ENCODE results near the gene KCTD15.

The KCTD15 gene

DNA sequence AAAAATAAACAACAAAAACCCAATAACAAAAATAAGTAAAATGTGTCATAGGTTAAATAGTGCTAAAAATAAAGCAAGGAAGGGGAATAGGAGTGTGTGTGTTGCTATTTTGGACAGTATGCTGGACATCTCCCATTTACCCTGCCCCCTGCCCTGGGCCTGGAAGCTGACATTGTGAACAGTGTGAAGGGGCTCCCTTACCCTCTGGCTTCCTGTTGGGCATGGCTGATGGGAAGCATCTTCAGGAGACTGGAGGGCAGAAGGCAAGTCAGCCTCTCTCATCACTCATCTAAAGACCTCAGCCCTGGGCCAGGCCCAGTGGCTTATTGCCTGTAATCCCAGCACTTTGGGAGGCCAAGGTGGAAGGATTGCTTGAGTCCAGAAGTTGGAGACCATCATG, 26.7 kb downstream of the KCTD15 start:
- no peak for TF ChIP-seq NFIC (IDR thresholded peaks at IDR 0.05)
- no peak for TF ChIP-seq RAD21 (IDR thresholded peaks at IDR 0.05; ENCODE audit: low read depth)
- TF ChIP-seq CEBPB (IDR thresholded peaks at IDR 0.05), result no peak
- TF ChIP-seq FOXM1 (IDR thresholded peaks at IDR 0.05; ENCODE audit: borderline replicate concordance, low read depth), result no peak

DNA sequence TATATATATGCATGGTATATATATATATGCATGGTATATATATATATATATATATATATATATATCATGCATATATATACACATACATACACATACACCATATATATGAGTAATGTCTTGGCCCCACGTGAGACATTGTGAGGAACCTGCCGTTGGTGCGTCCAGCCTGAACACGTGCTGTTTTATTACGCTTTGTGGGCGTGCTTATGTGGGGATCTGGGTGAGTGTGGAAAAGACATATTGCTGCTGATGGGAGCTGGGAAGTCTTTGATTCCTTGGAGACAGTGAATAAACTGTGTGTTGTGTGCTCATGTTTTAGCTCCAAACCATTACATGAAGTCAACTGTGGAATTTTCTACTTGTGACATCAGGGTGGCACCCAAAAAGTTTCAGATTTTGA, 28.9 kb downstream of the KCTD15 start:
- no peak for TF ChIP-seq CEBPB (IDR thresholded peaks at IDR 0.05)
- no peak for TF ChIP-seq EGR1 (IDR thresholded peaks at IDR 0.05)
- TF ChIP-seq CREB1 (IDR thresholded peaks at IDR 0.05; ENCODE audit: low read depth), result no peak
- TF ChIP-seq YY1 (IDR thresholded peaks at IDR 0.05; ENCODE audit: low read depth), result no peak
- no peak for TF ChIP-seq RAD21 (IDR thresholded peaks at IDR 0.05; ENCODE audit: low read depth)
- TF ChIP-seq ZBTB7A (IDR thresholded peaks at IDR 0.05; ENCODE audit: low read depth), result no peak
- no peak for TF ChIP-seq TAF1 (IDR thresholded peaks at IDR 0.05; ENCODE audit: low read depth)
- no peak for TF ChIP-seq TCF12 (IDR thresholded peaks at IDR 0.05; ENCODE audit: low read depth)
- TF ChIP-seq NFIC (IDR thresholded peaks at IDR 0.05), result no peak
- TF ChIP-seq, protein P1, sequence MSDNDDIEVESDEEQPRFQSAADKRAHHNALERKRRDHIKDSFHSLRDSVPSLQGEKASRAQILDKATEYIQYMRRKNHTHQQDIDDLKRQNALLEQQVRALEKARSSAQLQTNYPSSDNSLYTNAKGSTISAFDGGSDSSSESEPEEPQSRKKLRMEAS (IDR thresholded peaks at IDR 0.05), result no peak
- no peak for TF ChIP-seq FOXM1 (IDR thresholded peaks at IDR 0.05; ENCODE audit: borderline replicate concordance, low read depth)

DNA sequence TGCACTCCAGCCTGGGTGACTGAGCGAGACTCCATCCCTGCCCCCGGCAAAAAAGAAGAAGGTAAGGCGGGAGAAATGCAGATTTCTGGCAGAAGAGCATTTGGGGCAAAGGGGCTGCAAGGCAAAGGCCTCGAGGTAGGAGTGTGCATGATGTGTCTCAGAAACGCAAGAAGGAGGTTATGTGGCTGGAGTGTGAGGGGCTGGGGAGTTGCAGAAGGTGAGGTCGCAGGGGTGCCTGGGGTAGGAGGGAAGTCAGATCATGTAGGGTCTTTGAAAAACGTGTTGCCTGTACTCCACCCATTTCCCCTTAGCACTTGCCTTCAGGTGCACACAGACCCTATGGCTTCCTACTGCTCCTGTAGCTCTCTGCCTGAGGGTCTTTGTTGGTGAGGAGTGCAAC, 29.9 kb downstream of the KCTD15 start:
- TF ChIP-seq RAD21 (IDR thresholded peaks at IDR 0.05; ENCODE audit: low read depth) (no peak), ZBTB7A (IDR thresholded peaks at IDR 0.05; ENCODE audit: low read depth) (no peak), CREB1 (IDR thresholded peaks at IDR 0.05; ENCODE audit: low read depth) (no peak), FOXM1 (IDR thresholded peaks at IDR 0.05; ENCODE audit: borderline replicate concordance, low read depth) (no peak), EP300 (IDR thresholded peaks at IDR 0.05; ENCODE audit: borderline replicate concordance) (no peak), YY1 (IDR thresholded peaks at IDR 0.05; ENCODE audit: low read depth) (no peak), TEAD4 (IDR thresholded peaks at IDR 0.05) (no peak), TCF12 (IDR thresholded peaks at IDR 0.05; ENCODE audit: low read depth) (no peak)
- TF ChIP-seq, protein P2, sequence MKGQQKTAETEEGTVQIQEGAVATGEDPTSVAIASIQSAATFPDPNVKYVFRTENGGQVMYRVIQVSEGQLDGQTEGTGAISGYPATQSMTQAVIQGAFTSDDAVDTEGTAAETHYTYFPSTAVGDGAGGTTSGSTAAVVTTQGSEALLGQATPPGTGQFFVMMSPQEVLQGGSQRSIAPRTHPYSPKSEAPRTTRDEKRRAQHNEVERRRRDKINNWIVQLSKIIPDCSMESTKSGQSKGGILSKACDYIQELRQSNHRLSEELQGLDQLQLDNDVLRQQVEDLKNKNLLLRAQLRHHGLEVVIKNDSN (IDR thresholded peaks at IDR 0.05), result no peak
- TF ChIP-seq, protein P3, sequence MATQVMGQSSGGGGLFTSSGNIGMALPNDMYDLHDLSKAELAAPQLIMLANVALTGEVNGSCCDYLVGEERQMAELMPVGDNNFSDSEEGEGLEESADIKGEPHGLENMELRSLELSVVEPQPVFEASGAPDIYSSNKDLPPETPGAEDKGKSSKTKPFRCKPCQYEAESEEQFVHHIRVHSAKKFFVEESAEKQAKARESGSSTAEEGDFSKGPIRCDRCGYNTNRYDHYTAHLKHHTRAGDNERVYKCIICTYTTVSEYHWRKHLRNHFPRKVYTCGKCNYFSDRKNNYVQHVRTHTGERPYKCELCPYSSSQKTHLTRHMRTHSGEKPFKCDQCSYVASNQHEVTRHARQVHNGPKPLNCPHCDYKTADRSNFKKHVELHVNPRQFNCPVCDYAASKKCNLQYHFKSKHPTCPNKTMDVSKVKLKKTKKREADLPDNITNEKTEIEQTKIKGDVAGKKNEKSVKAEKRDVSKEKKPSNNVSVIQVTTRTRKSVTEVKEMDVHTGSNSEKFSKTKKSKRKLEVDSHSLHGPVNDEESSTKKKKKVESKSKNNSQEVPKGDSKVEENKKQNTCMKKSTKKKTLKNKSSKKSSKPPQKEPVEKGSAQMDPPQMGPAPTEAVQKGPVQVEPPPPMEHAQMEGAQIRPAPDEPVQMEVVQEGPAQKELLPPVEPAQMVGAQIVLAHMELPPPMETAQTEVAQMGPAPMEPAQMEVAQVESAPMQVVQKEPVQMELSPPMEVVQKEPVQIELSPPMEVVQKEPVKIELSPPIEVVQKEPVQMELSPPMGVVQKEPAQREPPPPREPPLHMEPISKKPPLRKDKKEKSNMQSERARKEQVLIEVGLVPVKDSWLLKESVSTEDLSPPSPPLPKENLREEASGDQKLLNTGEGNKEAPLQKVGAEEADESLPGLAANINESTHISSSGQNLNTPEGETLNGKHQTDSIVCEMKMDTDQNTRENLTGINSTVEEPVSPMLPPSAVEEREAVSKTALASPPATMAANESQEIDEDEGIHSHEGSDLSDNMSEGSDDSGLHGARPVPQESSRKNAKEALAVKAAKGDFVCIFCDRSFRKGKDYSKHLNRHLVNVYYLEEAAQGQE (IDR thresholded peaks at IDR 0.05; ENCODE audit: low read depth), result no peak

DNA sequence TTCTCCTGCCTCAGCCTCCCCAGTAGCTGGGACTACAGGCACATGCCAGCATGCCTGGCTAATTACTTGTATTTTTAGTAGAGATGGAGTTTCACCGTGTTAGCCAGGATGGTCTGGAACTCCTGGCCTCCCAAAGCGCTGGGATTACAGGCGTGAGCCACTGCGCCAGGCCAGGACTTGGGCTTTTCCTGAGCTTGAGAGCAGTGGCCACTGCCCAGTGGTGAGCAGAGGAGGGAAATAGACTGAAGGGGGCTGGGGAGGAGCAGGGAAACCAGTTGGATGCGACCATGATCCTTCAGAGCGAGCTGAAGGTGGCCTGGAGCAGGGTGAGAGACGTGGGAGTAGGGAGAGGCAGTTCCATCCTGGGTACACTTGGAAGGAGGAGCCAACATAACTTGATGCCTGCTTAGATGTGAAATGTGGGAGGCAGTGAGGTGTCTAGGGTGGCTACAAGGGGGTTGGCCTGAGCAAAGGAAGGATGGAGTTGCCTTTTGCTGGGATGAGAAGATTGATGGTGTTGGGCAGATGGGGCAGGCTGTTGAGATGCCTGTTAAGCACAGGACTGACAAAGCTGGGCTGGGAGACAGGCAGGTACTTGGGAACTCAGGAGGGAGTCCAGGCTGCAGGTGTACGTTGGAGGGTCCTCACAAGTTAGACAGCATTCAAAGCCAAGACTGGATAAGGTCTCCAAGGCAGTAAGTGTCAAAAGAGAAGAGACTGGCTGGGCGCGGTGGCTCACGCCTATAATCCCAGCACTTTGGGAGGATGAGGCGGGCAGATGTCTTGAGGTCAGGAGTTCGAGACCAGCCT, 31.8 kb downstream of the KCTD15 start:
- TF ChIP-seq EGR1 (IDR thresholded peaks at IDR 0.05), result no peak
- TF ChIP-seq YY1 (IDR thresholded peaks at IDR 0.05; ENCODE audit: low read depth), result no peak
- TF ChIP-seq CEBPB (IDR thresholded peaks at IDR 0.05), result no peak
- no peak for TF ChIP-seq RAD21 (IDR thresholded peaks at IDR 0.05; ENCODE audit: low read depth)
- TF ChIP-seq, protein P2 (IDR thresholded peaks at IDR 0.05), result no peak

DNA sequence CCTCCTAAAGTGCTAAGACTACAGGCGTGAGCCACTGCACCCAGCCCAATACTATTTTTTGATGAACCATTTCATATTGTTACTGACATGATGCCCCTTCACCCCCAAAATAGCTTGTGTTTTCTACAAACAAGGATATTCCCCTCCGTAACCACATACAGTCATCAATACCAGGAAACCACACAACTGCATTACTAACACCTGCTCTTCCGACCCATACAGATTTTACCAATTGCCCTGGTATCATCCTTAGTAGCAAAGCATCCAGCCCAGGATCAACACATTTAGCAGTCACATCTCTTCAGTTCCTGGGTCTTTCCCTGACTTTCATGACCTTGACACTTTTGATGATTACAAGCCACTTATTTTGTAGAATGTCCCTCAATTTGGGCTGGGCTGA, 33.6 kb downstream of the KCTD15 start:
- TF ChIP-seq RAD21 (IDR thresholded peaks at IDR 0.05; ENCODE audit: low read depth), result no peak
- TF ChIP-seq FOXM1 (IDR thresholded peaks at IDR 0.05; ENCODE audit: borderline replicate concordance, low read depth), result no peak
- TF ChIP-seq NFIC (IDR thresholded peaks at IDR 0.05), result no peak
- TF ChIP-seq EP300 (IDR thresholded peaks at IDR 0.05; ENCODE audit: borderline replicate concordance), result no peak
- no peak for TF ChIP-seq YY1 (IDR thresholded peaks at IDR 0.05; ENCODE audit: low read depth)
- no peak for TF ChIP-seq CREB1 (IDR thresholded peaks at IDR 0.05; ENCODE audit: low read depth)
- TF ChIP-seq, protein P2 (IDR thresholded peaks at IDR 0.05), result no peak
- TF ChIP-seq, protein P1 (IDR thresholded peaks at IDR 0.05), result no peak
- no peak for TF ChIP-seq ZBTB7A (IDR thresholded peaks at IDR 0.05; ENCODE audit: low read depth)
- TF ChIP-seq TEAD4 (IDR thresholded peaks at IDR 0.05), result no peak
- TF ChIP-seq EGR1 (IDR thresholded peaks at IDR 0.05), result no peak
- no peak for TF ChIP-seq TCF12 (IDR thresholded peaks at IDR 0.05; ENCODE audit: low read depth)
- TF ChIP-seq TAF1 (IDR thresholded peaks at IDR 0.05; ENCODE audit: low read depth), result no peak
- no peak for TF ChIP-seq CEBPB (IDR thresholded peaks at IDR 0.05)
- TF ChIP-seq, protein P3 (IDR thresholded peaks at IDR 0.05; ENCODE audit: low read depth), result no peak
